Measurements from ENCODE around the gene BIRC3.

BIRC3 gene

GRCh38 chr11:102284008-102284407 lies 33.3 kb upstream of the BIRC3 start:
- Histone ChIP-seq H3K27ac (no peak overlapping the region), H4K20me1 (ENCODE audit: insufficient read depth) (no peaks in the 10 kb centered on the region), H2AFZ (ENCODE audit: low read depth) (no peak overlapping the region), H3K4me3 (IDR thresholded peaks at IDR 0.05; ENCODE audit: insufficient read depth, low read depth, low read length) (no peak overlapping the region), H3K4me2 (no peak overlapping the region), H3K79me2 (ENCODE audit: insufficient read depth, low read depth) (no peaks in the 10 kb centered on the region), H3K27me3 (ENCODE audit: insufficient read depth, low read depth) (no peaks in the 10 kb centered on the region), H3K36me3 (ENCODE audit: insufficient read depth) (no peaks in the 10 kb centered on the region), H3K4me1 (ENCODE audit: low read depth, poor library complexity, severe bottlenecking) (no peaks in the 10 kb centered on the region), H3K9ac (no peak overlapping the region)
- no peak for TF ChIP-seq CTCF (conservative IDR thresholded peaks at IDR 0.05; ENCODE audit: low read depth, low read length)

- Histone ChIP-seq H3K4me1 (ENCODE audit: low read depth, poor library complexity, severe bottlenecking) (peaks cover 7% of the 10 kb centered on the region), H3K4me3 (IDR thresholded peaks at IDR 0.05; ENCODE audit: insufficient read depth, low read depth, low read length) (no peak overlapping the region), H3K4me2 (no peak overlapping the region), H2AFZ (ENCODE audit: low read depth) (no peak overlapping the region), H3K79me2 (ENCODE audit: insufficient read depth, low read depth) (no peaks in the 10 kb centered on the region), H3K27me3 (ENCODE audit: insufficient read depth, low read depth) (no peaks in the 10 kb centered on the region), H4K20me1 (ENCODE audit: insufficient read depth) (no peaks in the 10 kb centered on the region), H3K27ac (no peak overlapping the region), H3K9ac (no peak overlapping the region), H3K36me3 (ENCODE audit: insufficient read depth) (no peaks in the 10 kb centered on the region)
- no peak for TF ChIP-seq CTCF (conservative IDR thresholded peaks at IDR 0.05; ENCODE audit: low read depth, low read length)
Measured at GRCh38 chr11:102286292-102286691, 31.0 kb upstream of the BIRC3 start.

- no peaks in the 10 kb centered on the region for H3K36me3 ChIP-seq (ENCODE audit: insufficient read depth)
- peaks cover 7% of the 10 kb centered on the region for H3K4me1 ChIP-seq (ENCODE audit: low read depth, poor library complexity, severe bottlenecking)
- H3K79me2 ChIP-seq (ENCODE audit: insufficient read depth, low read depth) = no peaks in the 10 kb centered on the region
- H3K4me2 ChIP-seq = peak overlapping the region; percentile 25
- H3K4me3 ChIP-seq (IDR thresholded peaks at IDR 0.05; ENCODE audit: insufficient read depth, low read depth, low read length) = no peak overlapping the region
- TF ChIP-seq CTCF (conservative IDR thresholded peaks at IDR 0.05; ENCODE audit: low read depth, low read length) = peak; percentile 72
- no peaks in the 10 kb centered on the region for H3K27me3 ChIP-seq (ENCODE audit: insufficient read depth, low read depth)
- H3K9ac ChIP-seq = no peak overlapping the region
- no peak overlapping the region for H3K27ac ChIP-seq
- H4K20me1 ChIP-seq (ENCODE audit: insufficient read depth) = no peaks in the 10 kb centered on the region
- peak overlapping the region; percentile 47; the same call in 1 of the 2 replicates for H2AFZ ChIP-seq (ENCODE audit: low read depth)
Measured at GRCh38 chr11:102287964-102288724, 29.1 kb upstream of the BIRC3 start.

GRCh38 chr11:102288725-102289083 lies 28.6 kb upstream of the BIRC3 start:
- no peak overlapping the region for H3K4me2 ChIP-seq

More at GRCh38 chr11:102288725-102289083, 28.6 kb upstream of the BIRC3 start:
- no peaks in the 10 kb centered on the region for H3K36me3 ChIP-seq (ENCODE audit: insufficient read depth)
- H3K27ac ChIP-seq = no peak overlapping the region
- H3K27me3 ChIP-seq (ENCODE audit: insufficient read depth, low read depth) = no peaks in the 10 kb centered on the region
- no peak overlapping the region for H3K9ac ChIP-seq
- no peak overlapping the region for H2AFZ ChIP-seq (ENCODE audit: low read depth)
- H3K4me1 ChIP-seq (ENCODE audit: low read depth, poor library complexity, severe bottlenecking) = peaks cover 7% of the 10 kb centered on the region
- TF ChIP-seq CTCF (conservative IDR thresholded peaks at IDR 0.05; ENCODE audit: low read depth, low read length) = no peak
- H4K20me1 ChIP-seq (ENCODE audit: insufficient read depth) = no peaks in the 10 kb centered on the region
- H3K4me3 ChIP-seq (IDR thresholded peaks at IDR 0.05; ENCODE audit: insufficient read depth, low read depth, low read length) = no peak overlapping the region
- H3K79me2 ChIP-seq (ENCODE audit: insufficient read depth, low read depth) = no peaks in the 10 kb centered on the region

Measured in KMS-11 (cell line).